Osteoblast (primary cell): ENCODE results near the gene HPX. TPM values are rescaled to one million over a fixed set of nuclear protein-coding genes. Genes with fewer than 3 reads are reported as not detected.

ENCODE experiments used
- DNase-seq: peaks from one replicate; pipeline ENCODE4 v3.0.0; 2011; ENCODE audit warnings: low spot score, mixed read lengths; ENCODE audit not compliant: insufficient read length; ENCODE audit errors: missing footprints
- H2AFZ ChIP-seq: 2 replicates; pipeline ENCODE4 v1.6.0; 2011; ENCODE audit warnings: mild to moderate bottlenecking, low read length
- H3K27ac ChIP-seq: 2 replicates; pipeline ENCODE4 v1.5.1; 2011; ENCODE audit warnings: mild to moderate bottlenecking, low read depth, low read length, moderate library complexity
- H3K27me3 ChIP-seq: 2 replicates; pipeline ENCODE4 v1.6.0; 2012; ENCODE audit warnings: mild to moderate bottlenecking, control low read depth, inconsistent platforms, low read length, moderate library complexity; ENCODE audit not compliant: insufficient read depth
- H3K36me3 ChIP-seq: 2 replicates; pipeline ENCODE4 v1.5.1; 2011; ENCODE audit warnings: mild to moderate bottlenecking, low read length, control low read depth, moderate library complexity; ENCODE audit not compliant: insufficient read depth
- H3K4me1 ChIP-seq: 2 replicates; pipeline ENCODE4 v1.5.1; 2011; ENCODE audit warnings: mild to moderate bottlenecking, low read length, control low read depth, moderate library complexity; ENCODE audit not compliant: insufficient read depth
- H3K4me2 ChIP-seq: 2 replicates; pipeline ENCODE4 v1.6.0; 2011; ENCODE audit warnings: mild to moderate bottlenecking, low read length; ENCODE audit not compliant: insufficient read depth
- H3K4me3 ChIP-seq: fragments of 200-600 bp; sonication (generic); 3 replicates; pipeline ENCODE4 v1.5.1; 2012; ENCODE audit warnings: mild to moderate bottlenecking, low read length, inconsistent platforms; ENCODE audit not compliant: insufficient read depth
- H3K79me2 ChIP-seq: 2 replicates; pipeline ENCODE4 v1.6.0; 2012; ENCODE audit warnings: mild to moderate bottlenecking, low read length, control low read depth, inconsistent platforms; ENCODE audit not compliant: insufficient read depth
- H3K9me3 ChIP-seq: 2 replicates; pipeline ENCODE4 v1.5.1; 2011; ENCODE audit warnings: low read depth, low read length, control low read depth
- H4K20me1 ChIP-seq: 2 replicates; pipeline ENCODE4 v1.6.0; 2012; ENCODE audit warnings: mild to moderate bottlenecking, low read length, control low read depth; ENCODE audit not compliant: insufficient read depth
- CTCF ChIP-seq: IDR thresholded peaks from 2 replicates; pipeline ENCODE4 v1.5.1; 2011; ENCODE audit warnings: mild to moderate bottlenecking, low read depth, low read length, moderate library complexity; ENCODE audit errors: extremely low read depth
- total RNA-seq: library from RNA; depleted of rRNA; stranded (reverse); fragments of >200 nt; gene quantifications from 2 replicates; pipeline ENCODE4 v1.2.3, GENCODE V29; 2012

HPX gene
- total RNA-seq, 1 donor: 1.1 TPM

- H3K4me1 ChIP-seq: peaks cover 15% of the 10 kb centered on the region
- no peaks in the 10 kb centered on the region for H3K27me3 ChIP-seq
- TF ChIP-seq CTCF: no peak
- no peak overlapping the region for H3K4me3 ChIP-seq
- no peak overlapping the region for H2AFZ ChIP-seq
- peaks cover 60% of the 10 kb centered on the region for H3K36me3 ChIP-seq
- no peaks in the 10 kb centered on the region for H3K79me2 ChIP-seq
- H3K27ac ChIP-seq: no peak overlapping the region
- no peak overlapping the region for H3K4me2 ChIP-seq
- peaks cover 6% of the 10 kb centered on the region for H4K20me1 ChIP-seq
- H3K9me3 ChIP-seq: no peaks in the 10 kb centered on the region
- DNase-seq: no peak
Observed at GRCh38 chr11:6453152-6453551, 12.4 kb upstream of the HPX start.

- Histone ChIP-seq H4K20me1 (peaks cover 6% of the 10 kb centered on the region), H3K79me2 (no peaks in the 10 kb centered on the region), H3K36me3 (peaks cover 55% of the 10 kb centered on the region), H3K9me3 (no peaks in the 10 kb centered on the region), H2AFZ (no peak overlapping the region), H3K4me3 (no peak overlapping the region), H3K27me3 (no peaks in the 10 kb centered on the region), H3K4me1 (peaks cover 15% of the 10 kb centered on the region), H3K27ac (peak overlapping the region; percentile 50), H3K4me2 (peak overlapping the region; percentile 45)
- peak; percentile 95 for DNase-seq
- TF ChIP-seq CTCF: no peak
Observed at GRCh38 chr11:6452219-6452618, 11.4 kb upstream of the HPX start.

GRCh38 chr11:6448574-6448973 lies 7.8 kb upstream of the HPX start:
- no peak for TF ChIP-seq CTCF
- Histone ChIP-seq H3K79me2 (no peaks in the 10 kb centered on the region), H4K20me1 (peaks cover 6% of the 10 kb centered on the region), H3K36me3 (peaks cover 29% of the 10 kb centered on the region), H3K9me3 (no peaks in the 10 kb centered on the region), H3K4me2 (no peak overlapping the region), H3K27ac (no peak overlapping the region), H3K4me1 (peaks cover 15% of the 10 kb centered on the region), H3K27me3 (no peaks in the 10 kb centered on the region), H3K4me3 (no peak overlapping the region), H2AFZ (no peak overlapping the region)
- no peak for DNase-seq

GRCh38 chr11:6443269-6444003 lies 2.6 kb upstream of the HPX start:
- H3K36me3 ChIP-seq: no peaks in the 10 kb centered on the region
- no peak for DNase-seq
- no peaks in the 10 kb centered on the region for H3K79me2 ChIP-seq
- H3K4me2 ChIP-seq: no peak overlapping the region
- no peak overlapping the region for H3K4me3 ChIP-seq
- H3K4me1 ChIP-seq: no peaks in the 10 kb centered on the region
- TF ChIP-seq CTCF: peak; percentile 86
- H3K27ac ChIP-seq: no peak overlapping the region
- no peak overlapping the region for H2AFZ ChIP-seq
- no peaks in the 10 kb centered on the region for H3K9me3 ChIP-seq
- no peaks in the 10 kb centered on the region for H3K27me3 ChIP-seq
- no peaks in the 10 kb centered on the region for H4K20me1 ChIP-seq
